IMR-90 (cell line): ENCODE results near the gene SPTBN5. TPM values are rescaled to one million over a fixed set of nuclear protein-coding genes. Genes with fewer than 3 reads are reported as not detected.

Experiments used
- ATAC-seq: fragments of 200-7000 bp; cut with Tn5 transposase; 2 replicates; pipeline ENCODE4 v1.9.1; 2020; ENCODE audit warnings: low read depth, mild to moderate bottlenecking, moderate library complexity
- BruUV-seq: library from RNA; stranded (reverse); fragments of 400-500 nt; replicated peaks from 2 replicates; lab custom pipeline; 2021; lab: Mats Ljungman, UMichigan
- CTCF ChIA-PET: fragments of 300-600 bp; formaldehyde crosslinking; extraction: SDS; loops from one replicate; lab custom pipeline; 2021; ENCODE audit warnings: antibody characterized with exemption; lab: Yijun Ruan, JAX
- POLR2A ChIA-PET: fragments of 300-600 bp; sonication (Branson Sonifier 250); formaldehyde crosslinking; loops from one replicate; lab custom pipeline; 2022; ENCODE audit warnings: antibody characterized with exemption; ENCODE audit not compliant: unreplicated experiment; lab: Charles Lee
- DNase-seq: peaks from one replicate; pipeline ENCODE4 v3.0.0; 2013
- H2AFZ ChIP-seq: replicated peaks from 2 replicates; pipeline ENCODE3; 2013; ENCODE audit warnings: low read length, mild to moderate bottlenecking; ENCODE audit not compliant: poor library complexity
- H2AK5ac ChIP-seq: 2 replicates; pipeline ENCODE4 v1.6.1; 2013; ENCODE audit warnings: low read depth, low read length, inconsistent platforms
- H2AK9ac ChIP-seq: replicated peaks from 2 replicates; pipeline ENCODE3; 2013; ENCODE audit warnings: mild to moderate bottlenecking, low read depth, low read length, moderate library complexity; ENCODE audit not compliant: poor library complexity
- H2BK120ac ChIP-seq: 2 replicates; pipeline ENCODE4 v1.6.1; 2013; ENCODE audit warnings: low read depth, low read length, inconsistent platforms
- H2BK15ac ChIP-seq: 3 replicates; pipeline ENCODE4 v1.6.1; 2013; ENCODE audit warnings: low read depth, low read length, inconsistent platforms
- H2BK20ac ChIP-seq: 2 replicates; pipeline ENCODE4 v1.6.1; 2013; ENCODE audit warnings: low read depth, mild to moderate bottlenecking, inconsistent platforms, low read length, moderate library complexity
- H2BK5ac ChIP-seq: 2 replicates; pipeline ENCODE4 v1.6.1; 2013; ENCODE audit warnings: mild to moderate bottlenecking, low read depth, low read length, inconsistent platforms; ENCODE audit not compliant: poor library complexity, severe bottlenecking
- H3K14ac ChIP-seq: replicated peaks from 2 replicates; pipeline ENCODE4 v1.6.1; 2013; ENCODE audit warnings: low read depth, low read length, inconsistent platforms
- H3K18ac ChIP-seq: 2 replicates; pipeline ENCODE4 v1.6.1; 2013; ENCODE audit warnings: low read depth, low read length, control low read depth
- H3K23ac ChIP-seq: 2 replicates; pipeline ENCODE4 v1.6.1; 2013; ENCODE audit warnings: low read depth, low read length, inconsistent platforms
- H3K27ac ChIP-seq: 2 replicates; pipeline ENCODE4 v1.5.1; 2013; ENCODE audit warnings: mild to moderate bottlenecking, control low read depth, low read length; ENCODE audit not compliant: insufficient read depth
- H3K27me3 ChIP-seq: 2 replicates; pipeline ENCODE4 v1.6.1; 2013; ENCODE audit warnings: low read length; ENCODE audit not compliant: control insufficient read depth, insufficient read depth
- H3K36me3 ChIP-seq: 2 replicates; pipeline ENCODE4 v1.6.1; 2013; ENCODE audit warnings: low read length, mixed read lengths; ENCODE audit not compliant: control insufficient read depth, insufficient read depth
- H3K4ac ChIP-seq: 2 replicates; pipeline ENCODE4 v1.6.1; 2013; ENCODE audit warnings: low read depth, low read length, inconsistent platforms
- H3K4me1 ChIP-seq: 2 replicates; pipeline ENCODE4 v1.6.1; 2013; ENCODE audit warnings: low read length, mixed read lengths; ENCODE audit not compliant: control insufficient read depth, insufficient read depth
- H3K4me2 ChIP-seq: 2 replicates; pipeline ENCODE4 v1.6.1; 2013; ENCODE audit warnings: low read depth, mild to moderate bottlenecking, control low read depth, low read length, moderate library complexity
- H3K4me3 ChIP-seq: 2 replicates; pipeline ENCODE4 v1.5.1; 2013; ENCODE audit warnings: low read depth, mild to moderate bottlenecking, control low read depth, low read length, moderate library complexity; ENCODE audit not compliant: insufficient read depth
- H3K56ac ChIP-seq: 2 replicates; pipeline ENCODE4 v1.6.1; 2013; ENCODE audit warnings: low read length, inconsistent platforms; ENCODE audit not compliant: insufficient read depth; ENCODE audit errors: extremely low read depth
- H3K79me1 ChIP-seq, 2 experiments: 2 replicates each; pipeline ENCODE4 v1.6.1; 2013; ENCODE audit warnings: low read length in 2 of 2, inconsistent platforms in 1 of 2, low read depth in 1 of 2
- H3K9ac ChIP-seq: 2 replicates; pipeline ENCODE4 v1.6.1; 2013; ENCODE audit warnings: low read depth, low read length, control low read depth
- H3K9me1 ChIP-seq: 2 replicates; pipeline ENCODE4 v1.6.1; 2013; ENCODE audit warnings: low read length, inconsistent platforms; ENCODE audit not compliant: insufficient read depth
- H3K9me3 ChIP-seq: 2 replicates; pipeline ENCODE4 v1.6.1; 2013; ENCODE audit warnings: low read length; ENCODE audit not compliant: control insufficient read depth, insufficient read depth
- H4K20me1 ChIP-seq: 2 replicates; pipeline ENCODE4 v1.6.1; 2013; ENCODE audit warnings: low read length, inconsistent platforms; ENCODE audit not compliant: insufficient read depth
- H4K5ac ChIP-seq: 2 replicates; pipeline ENCODE4 v1.6.1; 2013; ENCODE audit warnings: mild to moderate bottlenecking, low read depth, low read length, control low read depth
- H4K8ac ChIP-seq, 2 experiments: 2 replicates each; pipeline ENCODE4 v1.6.1; 2013; ENCODE audit warnings: low read depth in 2 of 2, low read length in 2 of 2, control low read depth in 1 of 2, inconsistent platforms in 1 of 2
- H4K91ac ChIP-seq: 2 replicates; pipeline ENCODE4 v1.6.1; 2013; ENCODE audit warnings: low read depth, low read length, inconsistent platforms; ENCODE audit not compliant: insufficient read depth
- CEBPB ChIP-seq: IDR thresholded peaks from 2 replicates; pipeline ENCODE4 v1.6.1; 2012; ENCODE audit warnings: low read depth, low read length, improper control_type of control experiment
- CHD1 ChIP-seq: IDR thresholded peaks from 2 replicates; pipeline ENCODE4 v1.6.1; 2012; ENCODE audit warnings: low read depth, low read length, improper control_type of control experiment
- NFE2L2 ChIP-seq: fragments of 150-350 bp; IDR thresholded peaks from 2 replicates; pipeline ENCODE4 v1.6.1; 2016; ENCODE audit warnings: low read depth, mild to moderate bottlenecking, low read length
- WGBS, 2 experiments: methylation state at CpG; one replicate each; pipeline versions ENCODE4 v1.1.5 to v1.1.7; 2013; ENCODE audit warnings: missing lambda C conversion rate in 2 of 2; ENCODE audit not compliant: insufficient read length in 1 of 2; ENCODE audit errors: extremely low coverage in 2 of 2; 5-methylcytosine and 5-hydroxymethylcytosine counted together
- dilution Hi-C: fragments of 300-500 bp; cut with HindIII; formaldehyde crosslinking; loops from one replicate; pipeline ENCODE4 v1.14.3; 2018; ENCODE audit warnings: low sequenced_read_pairs; ENCODE audit not compliant: unreplicated experiment
- in situ Hi-C: fragments of 300-500 bp; cut with MboI; formaldehyde crosslinking; loops from 3 replicates; pipeline ENCODE4 v1.14.3; 2019; ENCODE audit warnings: low sequenced_read_pairs, inconsistent platforms, mixed read lengths
- intact Hi-C: fragments of 100-400 bp; cut with micrococcal nuclease; formaldehyde crosslinking; loops from 2 replicates; pipeline ENCODE4 v1.10.0; 2022
- polyA plus RNA-seq, 3 experiments: library from polyadenylated mRNA; depleted of rRNA; stranded (reverse); fragments of >200 nt; gene quantifications; 2 replicates each; pipeline ENCODE4 v1.2.3, GENCODE V29; 2012; ENCODE audit warnings: low replicate concordance in 1 of 3
- total RNA-seq: library from RNA; depleted of rRNA; stranded (reverse); fragments of >200 nt; gene quantifications from 2 replicates; pipeline ENCODE4 v1.2.3, GENCODE V29; 2012

Gene SPTBN5
- total and polyA plus RNA-seq, 2 of the 4 experiments (the other 2 are of a cell fraction), result under 0.01 to 0.38 TPM

DNA sequence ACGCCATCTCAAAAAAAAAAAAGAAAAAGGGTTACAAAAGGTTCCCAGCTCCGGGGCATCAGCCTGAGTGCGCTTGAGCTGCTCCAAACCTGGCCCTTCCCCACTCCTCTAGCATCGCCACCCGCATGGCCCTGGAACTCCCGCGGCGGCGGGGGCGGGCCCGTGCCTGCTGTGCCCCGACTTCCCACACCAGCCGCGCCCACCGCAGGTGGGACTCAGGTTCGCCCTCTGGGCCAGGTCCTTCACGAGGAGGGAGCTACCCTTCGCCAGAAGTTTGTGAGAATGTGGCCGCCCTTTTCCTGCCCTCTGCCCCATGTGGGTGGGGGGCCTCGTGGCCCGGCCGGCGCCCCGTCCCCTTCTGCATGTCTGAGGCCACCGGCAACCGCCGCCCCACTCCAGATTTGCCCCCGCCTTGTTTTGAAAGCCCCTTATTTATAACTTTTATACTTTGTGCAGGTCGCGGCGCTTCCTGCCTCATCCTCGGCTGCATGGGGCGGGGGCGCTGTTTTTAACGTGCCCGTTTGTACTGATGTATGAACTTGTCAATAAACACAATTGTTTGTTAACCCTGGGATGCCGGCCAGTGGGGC is 66.5 kb downstream of the SPTBN5 start:
- BruUV-seq, result TSS peak; percentile 23
- in situ Hi-C loops, result no loop called here
- Histone ChIP-seq H4K91ac (no peak overlapping the region), H2BK120ac (no peak overlapping the region), H3K18ac (no peak overlapping the region), H3K27me3 (no peaks in the 10 kb centered on the region), H3K4me2 (peak overlapping the region; percentile 83), H3K4me3 (peak overlapping the region; percentile 52), H2AK5ac (no peak overlapping the region), H3K79me1 (peaks cover 15 to 23% of the 10 kb centered on the region in 2 experiments), H4K20me1 (no peaks in the 10 kb centered on the region; the same call in 1 of the 2 replicates), H3K36me3 (peaks cover 33% of the 10 kb centered on the region), H3K4ac (peak overlapping the region; percentile 40; the same call in 1 of the 2 replicates), H3K27ac (no peak overlapping the region; the same call in 1 of the 2 replicates), H3K14ac (peak overlapping the region; percentile 78; the same call in 1 of the 2 replicates), H3K4me1 (peaks cover 2% of the 10 kb centered on the region; the same call in 1 of the 2 replicates), H3K9ac (peak overlapping the region; percentile 68), H4K8ac (peak overlapping the region in 1 of 2 experiments; percentile 66; a peak in 1 of 4 replicates), H3K9me1 (0 out of 2 replicates have a peak, but pooled peaks cover 6% of the 10 kb centered on the region), H3K23ac (0 out of 2 replicates have a peak overlapping the region, but pooled peaks have one; percentile 8), H3K9me3 (no peaks in the 10 kb centered on the region), H2BK5ac (no peak overlapping the region), H2AK9ac (peak overlapping the region; percentile 85), H3K56ac (no peak overlapping the region), H4K5ac (no peak overlapping the region), H2BK20ac (no peak overlapping the region), H2BK15ac (no peak overlapping the region), H2AFZ (peak overlapping the region; percentile 94)
- dilution Hi-C loops, result no loop called here
- WGBS, 2 experiments, result 9% methylated on average over 25 of the region's 37 CpGs; no CpG with 5 or more reads in 1 of the 2 experiments
- no peak for DNase-seq
- intact Hi-C loops, result no loop called here
- CTCF ChIA-PET, result no interaction called here
- TF ChIP-seq CHD1 (no peak), CEBPB (no peak), NFE2L2 (no peak)
- ATAC-seq, result peak; percentile 2
- POLR2A ChIA-PET, result no interaction called here
